Endothelial cell of umbilical vein (primary cell): Measurements from ENCODE around the gene ARHGAP22. TPM values are rescaled to one million over a fixed set of nuclear protein-coding genes. Genes with fewer than 3 reads are reported as not detected.

Source experiments
- BruUV-seq: library from RNA; stranded (reverse); fragments of 400-500 nt; replicated peaks from 2 replicates; lab custom pipeline; 2021; lab: Mats Ljungman, UMichigan
- CTCF ChIA-PET: fragments of 300-600, 350-600 bp; sonication (Branson Sonifier 250); formaldehyde crosslinking; loops from one replicate; lab custom pipeline; 2021; ENCODE audit warnings: antibody characterized with exemption, inconsistent platforms; lab: Charles Lee
- POLR2A ChIA-PET: fragments of 300-600, 350-600 bp; sonication (Branson Sonifier 250); formaldehyde crosslinking; loops from one replicate; lab custom pipeline; 2021; ENCODE audit warnings: antibody characterized with exemption, inconsistent platforms; lab: Charles Lee
- DNase-seq: peaks from one replicate; pipeline ENCODE4 v3.0.0-alpha.2; 2011; ENCODE audit warnings: low read depth, low spot score
- FAIRE-seq: peaks from 2 replicates; lab custom pipeline; 2011; peaks lifted over from hg19 to GRCh38; lab: Jason Lieb, UNC
- H2AFZ ChIP-seq: 2 replicates; pipeline ENCODE4 v1.6.0; 2012; ENCODE audit warnings: low read depth, low read length, control low read depth, inconsistent platforms
- H3K27ac ChIP-seq: 2 replicates; pipeline ENCODE4 v1.5.1; 2011; ENCODE audit warnings: low read depth, mild to moderate bottlenecking, control low read depth, low read length, moderate library complexity; ENCODE audit not compliant: insufficient read depth
- H3K27me3 ChIP-seq, 2 experiments: 2 replicates each; pipeline versions ENCODE4 v1.6.0 to v1.6.1; 2011; ENCODE audit warnings: low read length in 2 of 2, mixed read lengths in 1 of 2; ENCODE audit not compliant: control insufficient read depth in 2 of 2, insufficient read depth in 2 of 2
- H3K36me3 ChIP-seq, 2 experiments: 2 replicates in 1 of 2; 3 replicates in 1 of 2; pipeline ENCODE4 v1.5.1; 2011; ENCODE audit warnings: low read length in 2 of 2, mild to moderate bottlenecking in 1 of 2, moderate library complexity in 1 of 2; ENCODE audit not compliant: control insufficient read depth in 2 of 2, insufficient read depth in 2 of 2; ENCODE audit errors: extremely low read depth in 1 of 2
- H3K4me1 ChIP-seq: 3 replicates; pipeline ENCODE4 v1.5.1; 2011; ENCODE audit warnings: mild to moderate bottlenecking, low read length; ENCODE audit not compliant: control insufficient read depth, insufficient read depth; ENCODE audit errors: extremely low read depth
- H3K4me2 ChIP-seq: 2 replicates; pipeline ENCODE4 v1.6.1; 2011; ENCODE audit warnings: low read length, control low read depth, mixed read lengths; ENCODE audit not compliant: insufficient read depth
- H3K4me3 ChIP-seq, 3 experiments: fragments of 200-600 bp in 1 of 3; sonication (generic), shearing (Covaris generic) in 1 of 3; replicated peaks in 1 of 3; 2 replicates each; pipeline ENCODE4 v1.5.1; 2011 to 2016; ENCODE audit warnings: control low read depth in 3 of 3, low read length in 3 of 3, mild to moderate bottlenecking in 2 of 3, inconsistent platforms in 1 of 3, low read depth in 1 of 3, moderate library complexity in 1 of 3; ENCODE audit not compliant: insufficient read depth in 1 of 3
- H3K79me2 ChIP-seq: 2 replicates; pipeline ENCODE4 v1.6.0; 2012; ENCODE audit warnings: low read length, inconsistent platforms; ENCODE audit not compliant: control insufficient read depth, insufficient read depth
- H3K9ac ChIP-seq: replicated peaks from 2 replicates; pipeline ENCODE3; 2011; ENCODE audit warnings: low read length, control low read depth; ENCODE audit not compliant: insufficient read depth; ENCODE audit errors: extremely low read depth
- H3K9me1 ChIP-seq: replicated peaks from 3 replicates; pipeline ENCODE4 v1.6.0; 2011; ENCODE audit warnings: mild to moderate bottlenecking, low read length; ENCODE audit not compliant: control insufficient read depth, insufficient read depth; ENCODE audit errors: extremely low read depth
- H3K9me3 ChIP-seq: replicated peaks from 2 replicates; pipeline ENCODE4 v1.5.1; 2012; ENCODE audit warnings: low read length, inconsistent platforms; ENCODE audit not compliant: control insufficient read depth, insufficient read depth
- H4K20me1 ChIP-seq: replicated peaks from 2 replicates; pipeline ENCODE3; 2011; ENCODE audit warnings: mild to moderate bottlenecking, low read length; ENCODE audit not compliant: control insufficient read depth, insufficient read depth; ENCODE audit errors: extremely low read depth
- CTCF ChIP-seq, 2 donors: IDR thresholded peaks; 1 replicate in 1 of 2; 2 replicates in 1 of 2; pipeline ENCODE4 v1.5.1; 2011; ENCODE audit warnings: low read length in 2 of 2, mild to moderate bottlenecking in 2 of 2, moderate library complexity in 2 of 2, control low read depth in 1 of 2, inconsistent platforms in 1 of 2, low read depth in 1 of 2; ENCODE audit not compliant: insufficient read depth in 1 of 2; ENCODE audit errors: extremely low read depth in 1 of 2
- EZH2 ChIP-seq: IDR thresholded peaks from 2 replicates; pipeline ENCODE4 v1.6.1; 2012; ENCODE audit warnings: borderline replicate concordance, low read depth, mild to moderate bottlenecking, moderate library complexity, low read length, inconsistent platforms; ENCODE audit not compliant: severe bottlenecking
- FOS ChIP-seq: IDR thresholded peaks from 2 replicates; pipeline ENCODE4 v1.6.1; 2011; ENCODE audit warnings: mild to moderate bottlenecking, low read length, moderate library complexity, borderline replicate concordance; ENCODE audit not compliant: insufficient read depth
- GATA2 ChIP-seq: IDR thresholded peaks from 2 replicates; pipeline ENCODE4 v1.7.0; 2011; ENCODE audit warnings: low read depth, mild to moderate bottlenecking, moderate library complexity, mixed read lengths, low read length; ENCODE audit not compliant: insufficient read length, insufficient read depth
- JUN ChIP-seq: IDR thresholded peaks from 2 replicates; pipeline ENCODE4 v1.6.1; 2011; ENCODE audit warnings: borderline replicate concordance, low read depth; ENCODE audit not compliant: insufficient read length, insufficient read depth
- MAX ChIP-seq: IDR thresholded peaks from 2 replicates; pipeline ENCODE4 v1.6.1; 2011; ENCODE audit not compliant: insufficient read depth, insufficient read length
- MYC ChIP-seq: IDR thresholded peaks from one replicate; pipeline ENCODE4 v1.6.1; 2011; ENCODE audit warnings: mild to moderate bottlenecking, low read depth, low read length
- POLR2A ChIP-seq: IDR thresholded peaks from 2 replicates; pipeline ENCODE4 v1.6.1; 2012; ENCODE audit warnings: low read depth, mild to moderate bottlenecking, control low read depth, low read length
- POLR2AphosphoS5 ChIP-seq: IDR thresholded peaks from 2 replicates; pipeline ENCODE4 v1.6.1; 2012; ENCODE audit warnings: low read depth, mild to moderate bottlenecking, control low read depth, low read length, moderate library complexity; ENCODE audit not compliant: insufficient read depth
- dilution Hi-C: fragments of 300-500 bp; cut with MboI; formaldehyde crosslinking; loops from one replicate; pipeline ENCODE4 v1.15.0; 2019; ENCODE audit warnings: low sequenced_read_pairs; ENCODE audit not compliant: extremely low pct_ligation_motif_present
- intact Hi-C: fragments of 100-400 bp; cut with micrococcal nuclease; formaldehyde crosslinking; loops from one replicate; pipeline ENCODE4 v1.10.0; 2022
- polyA plus RNA-seq, 4 experiments: library from polyadenylated mRNA; depleted of rRNA in 3 of 4; stranded (reverse) in 3 of 4; unstranded in 1 of 4; fragments of >200 nt; gene quantifications; 2 replicates each; pipeline versions ENCODE4 v1.2.1 to v1.2.3, GENCODE V29; 2011 to 2012; ENCODE audit warnings: missing spikeins in 1 of 4
- total RNA-seq: library from RNA; stranded (reverse); gene quantifications from 2 replicates; pipeline ENCODE4 v1.2.3, GENCODE V29; 2021

The ARHGAP22 gene
- total and polyA plus RNA-seq, 2 donors (not counting 3 experiments of a cell fraction or from before 2014, with no cell fraction given): 8.6 to 50.3 TPM

GRCh38 chr10:48491392-48492139 is 113.3 kb downstream of the ARHGAP22 start:
- no peaks in the 10 kb centered on the region for H3K4me1 ChIP-seq
- BruUV-seq: no TSS peak
- CTCF ChIA-PET: interaction anchor here (1.2 kb wide), 2 partner anchors 15 to 47 kb away, joined by 3 read pairs; no protein-coding TSS in a partner anchor
- FAIRE-seq: no peak
- no peak overlapping the region for H3K4me3 ChIP-seq
- H3K27me3 ChIP-seq: no peaks in the 10 kb centered on the region
- intact Hi-C loops: no loop called here
- H3K9me3 ChIP-seq: no peaks in the 10 kb centered on the region
- H3K4me2 ChIP-seq: no peak overlapping the region
- TF ChIP-seq JUN (no peak), FOS (no peak), GATA2 (no peak), MAX (no peak), EZH2 (no peak), POLR2AphosphoS5 (no peak), CTCF (IDR thresholded peaks at IDR 0.05; ENCODE audit: extremely low read depth in 1 of 2, insufficient read depth in 1 of 2, low read depth in 1 of 2, low read length in 2 of 2) (no peak), POLR2A (no peak), MYC (no peak)
- no peaks in the 10 kb centered on the region for H4K20me1 ChIP-seq
- H3K9me1 ChIP-seq: no peaks in the 10 kb centered on the region
- H3K27ac ChIP-seq: no peak overlapping the region
- DNase-seq: no peak
- H3K36me3 ChIP-seq: no peaks in the 10 kb centered on the region
- dilution Hi-C loops: no loop called here
- peaks cover 30% of the 10 kb centered on the region for H3K79me2 ChIP-seq
- H3K9ac ChIP-seq: no peak overlapping the region
- POLR2A ChIA-PET: no interaction called here
- no peak overlapping the region for H2AFZ ChIP-seq
